ENCODE results near the gene B4GALNT1.

- TF ChIP-seq ETV6 (CRISPR knock-in tag; conservative IDR thresholded peaks at IDR 0.05), result no peak
- TF ChIP-seq ZNF329 (CRISPR knock-in tag; IDR thresholded peaks at IDR 0.05; ENCODE audit: low read depth), result no peak
- TF ChIP-seq CTCF (CRISPR knock-in tag; IDR thresholded peaks at IDR 0.05), result no peak
- TF ChIP-seq HNF4A (CRISPR knock-in tag; IDR thresholded peaks at IDR 0.05), result no peak
Observed at GRCh38 chr12:57661376-57661775, 28.4 kb upstream of the B4GALNT1 start.
